Measurements from ENCODE around the gene NUBP2.
A peak's percentile ranks its signal among the peaks of the same experiment; 100 is the strongest.

Gene NUBP2

DNA sequence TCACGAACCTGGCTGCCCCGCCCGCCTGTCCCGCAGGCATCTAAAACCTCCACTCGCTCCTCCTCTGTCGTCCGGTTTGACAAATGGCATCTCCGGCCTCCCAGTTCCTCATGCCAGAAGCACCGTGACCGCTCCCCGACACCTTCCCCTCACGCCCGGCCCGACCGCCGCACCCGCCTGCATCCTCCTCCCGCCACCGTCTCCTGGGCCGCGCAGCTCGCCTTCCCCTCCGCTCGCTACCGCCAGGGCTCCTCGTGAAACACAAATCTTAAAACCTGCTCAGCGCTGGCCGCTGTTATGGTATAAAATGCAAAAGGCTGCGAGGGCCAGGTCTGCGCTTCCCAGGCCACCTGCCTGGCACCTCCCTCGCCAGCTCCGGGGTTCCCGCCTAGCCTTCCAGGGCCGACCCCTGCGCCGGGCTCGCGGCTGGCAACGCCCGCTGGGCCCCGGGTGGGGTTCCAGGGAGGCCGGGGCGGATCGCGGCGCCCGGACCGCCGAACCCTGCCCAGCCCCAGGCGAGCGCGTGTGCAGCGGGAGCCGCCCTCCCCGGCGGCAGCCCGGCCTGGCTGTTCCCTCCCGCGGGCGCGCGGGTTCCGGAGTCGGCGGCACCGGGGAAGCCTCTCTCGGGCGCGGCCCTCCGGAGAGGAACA is 877 bp upstream of the NUBP2 start:
- Mint-ChIP-seq H3K27me3 (peaks cover 3% of the 10 kb centered on the region), H3K4me1 (peaks cover 28% of the 10 kb centered on the region), H3K9me3 (no peaks in the 10 kb centered on the region), H3K36me3 (ENCODE audit: low read depth) (no peaks in the 10 kb centered on the region), H3K27ac (peak overlapping the region; percentile 73), H3K4me3 (peak overlapping the region; percentile 94)
- DNase-seq (peak; percentile 39), ATAC-seq (no peak)

DNA sequence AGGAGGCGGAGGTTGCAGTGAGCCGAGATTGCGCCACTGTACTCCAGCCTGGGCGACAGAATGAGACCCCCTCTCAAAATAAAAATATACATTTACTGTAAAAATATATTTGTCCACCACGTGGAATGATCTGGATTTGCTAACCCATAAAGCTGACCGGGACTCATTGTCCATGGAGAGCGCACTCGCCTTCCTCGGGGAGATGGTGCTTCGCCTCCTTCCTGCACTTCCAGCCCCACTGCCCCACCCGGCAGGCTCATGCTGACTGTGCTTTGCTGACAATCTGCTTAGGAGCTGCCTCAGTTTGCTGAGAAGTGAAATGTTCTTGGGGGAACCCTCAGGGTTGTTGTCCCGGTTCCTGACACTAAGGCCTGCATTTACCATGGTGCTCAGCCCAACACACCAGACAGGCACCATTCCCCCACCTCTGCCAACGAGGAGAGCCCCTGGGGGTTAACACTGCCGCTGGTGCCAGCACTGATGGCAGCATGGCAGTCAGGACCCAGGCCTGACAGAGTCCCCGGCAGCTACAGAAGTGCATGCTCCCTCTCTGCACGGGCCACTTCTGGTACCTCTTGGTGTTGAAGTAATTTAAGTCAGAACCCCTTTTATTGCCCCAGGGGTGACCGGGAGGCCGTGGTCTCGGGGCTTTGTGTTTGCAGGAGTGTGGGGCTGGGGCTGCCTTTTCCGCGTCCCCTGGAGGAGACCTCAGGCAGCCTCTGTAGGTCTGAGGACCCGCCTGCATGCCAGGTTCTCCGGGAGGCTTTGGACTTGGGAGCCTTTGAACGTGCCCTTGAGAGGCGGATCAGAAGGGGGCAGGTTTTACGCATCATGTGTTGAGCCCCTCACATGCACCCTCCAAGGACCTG is 2.5 kb downstream of the NUBP2 start:
- H3K36me3 Mint-ChIP-seq (ENCODE audit: low read depth): peaks cover 3% of the 10 kb centered on the region
- DNase-seq (no peak), ATAC-seq (no peak)
- peaks cover 28% of the 10 kb centered on the region for H3K4me1 Mint-ChIP-seq
- H3K27ac Mint-ChIP-seq: no peak overlapping the region
- H3K27me3 Mint-ChIP-seq: peaks cover 3% of the 10 kb centered on the region
- H3K4me3 Mint-ChIP-seq: peak overlapping the region; percentile 36
- H3K9me3 Mint-ChIP-seq: no peaks in the 10 kb centered on the region

GRCh38 chr16:1785846-1786170 is 3.0 kb downstream of the NUBP2 start:
- DNase-seq: no peak
- Mint-ChIP-seq H3K36me3 (ENCODE audit: low read depth) (peaks cover 4% of the 10 kb centered on the region), H3K4me1 (peaks cover 28% of the 10 kb centered on the region), H3K27ac (no peak overlapping the region), H3K27me3 (peaks cover 3% of the 10 kb centered on the region), H3K4me3 (no peak overlapping the region), H3K9me3 (no peaks in the 10 kb centered on the region)
- no peak for ATAC-seq

GRCh38 chr16:1786242-1787055 is 3.7 kb downstream of the NUBP2 start:
- Mint-ChIP-seq H3K27me3 (peaks cover 3% of the 10 kb centered on the region), H3K36me3 (ENCODE audit: low read depth) (peaks cover 4% of the 10 kb centered on the region), H3K9me3 (no peaks in the 10 kb centered on the region), H3K4me3 (no peak overlapping the region), H3K4me1 (peaks cover 22% of the 10 kb centered on the region), H3K27ac (no peak overlapping the region)
- DNase-seq (no peak), ATAC-seq (no peak)

DNA sequence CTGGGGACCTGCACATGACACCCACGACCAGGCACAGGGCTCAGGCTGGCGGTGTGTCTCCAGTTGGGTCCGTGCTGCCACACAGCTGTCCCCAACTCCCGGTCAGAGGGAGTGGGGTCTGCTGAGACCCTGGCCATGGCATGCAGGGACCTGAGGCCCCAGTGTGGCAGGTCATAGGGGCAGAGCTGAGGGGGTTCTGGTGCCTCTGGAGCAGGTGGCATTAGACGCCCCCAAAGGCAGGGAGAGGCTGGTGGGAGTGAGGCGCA is 4.2 kb downstream of the NUBP2 start:
- H3K4me1 Mint-ChIP-seq: peaks cover 18% of the 10 kb centered on the region
- H3K36me3 Mint-ChIP-seq (ENCODE audit: low read depth): peaks cover 4% of the 10 kb centered on the region
- DNase-seq (no peak), ATAC-seq (no peak)
- no peak overlapping the region for H3K27ac Mint-ChIP-seq
- H3K9me3 Mint-ChIP-seq: no peaks in the 10 kb centered on the region
- peaks cover 3% of the 10 kb centered on the region for H3K27me3 Mint-ChIP-seq
- H3K4me3 Mint-ChIP-seq: no peak overlapping the region

DNA sequence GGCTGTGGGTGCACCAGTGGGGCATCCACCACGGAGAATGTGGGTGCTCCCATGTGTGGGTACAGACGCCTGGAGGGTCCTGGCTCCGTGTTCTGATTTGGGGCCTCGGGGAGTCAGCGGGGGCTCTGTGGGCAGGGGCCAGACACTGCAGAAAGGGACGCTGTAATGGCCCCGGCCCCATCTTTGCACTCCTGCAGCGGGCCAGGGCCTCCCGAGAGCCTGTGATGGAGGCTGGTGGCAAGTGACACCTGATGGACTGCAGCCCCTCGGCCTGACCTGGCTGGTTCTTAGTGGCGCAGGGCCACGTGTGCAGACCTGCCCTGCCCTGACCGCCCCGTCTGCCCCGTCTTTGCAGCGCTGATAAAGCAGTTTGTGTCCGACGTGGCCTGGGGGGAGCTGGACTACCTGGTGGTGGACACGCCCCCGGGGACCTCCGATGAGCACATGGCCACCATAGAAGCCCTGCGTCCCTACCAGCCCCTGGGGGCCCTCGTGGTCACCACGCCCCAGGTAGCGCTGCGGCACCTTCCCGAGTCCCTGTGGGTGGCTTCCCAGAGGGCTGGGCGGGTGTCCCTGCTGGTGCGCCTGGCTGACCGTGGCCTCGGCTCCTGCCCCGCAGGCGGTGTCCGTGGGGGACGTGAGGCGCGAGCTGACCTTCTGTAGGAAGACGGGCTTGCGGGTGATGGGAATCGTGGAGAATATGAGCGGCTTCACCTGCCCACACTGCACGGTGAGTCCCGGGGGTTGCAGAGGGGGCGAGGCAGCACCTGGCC is 4.7 kb downstream of the NUBP2 start:
- ATAC-seq: no peak
- H3K4me1 Mint-ChIP-seq: peaks cover 16% of the 10 kb centered on the region

GRCh38 chr16:1788095-1788707 is 5.4 kb downstream of the NUBP2 start:
- Mint-ChIP-seq H3K9me3 (no peaks in the 10 kb centered on the region), H3K36me3 (ENCODE audit: low read depth) (peaks cover 4% of the 10 kb centered on the region), H3K4me1 (peaks cover 14% of the 10 kb centered on the region), H3K27me3 (no peaks in the 10 kb centered on the region), H3K4me3 (no peak overlapping the region), H3K27ac (no peak overlapping the region)
- DNase-seq: no peak
- no peak for ATAC-seq

More for the DNA sequence above, 4.7 kb downstream of the NUBP2 start:
- DNase-seq: no peak
- peaks cover 2% of the 10 kb centered on the region for H3K27me3 Mint-ChIP-seq
- peaks cover 4% of the 10 kb centered on the region for H3K36me3 Mint-ChIP-seq (ENCODE audit: low read depth)
- no peaks in the 10 kb centered on the region for H3K9me3 Mint-ChIP-seq
- no peak overlapping the region for H3K4me3 Mint-ChIP-seq
- no peak overlapping the region for H3K27ac Mint-ChIP-seq

GRCh38 chr16:1788708-1789100 is 5.9 kb downstream of the NUBP2 start:
- H3K9me3 Mint-ChIP-seq: no peaks in the 10 kb centered on the region
- peaks cover 10% of the 10 kb centered on the region for H3K4me1 Mint-ChIP-seq
- no peaks in the 10 kb centered on the region for H3K27me3 Mint-ChIP-seq
- H3K4me3 Mint-ChIP-seq: no peak overlapping the region
- ATAC-seq: no peak
- no peak overlapping the region for H3K27ac Mint-ChIP-seq
- peaks cover 4% of the 10 kb centered on the region for H3K36me3 Mint-ChIP-seq (ENCODE audit: low read depth)
- DNase-seq: no peak

GRCh38 chr16:1789643-1790045 is 6.9 kb downstream of the NUBP2 start:
- Mint-ChIP-seq H3K27ac (no peak overlapping the region), H3K4me1 (peaks cover 6% of the 10 kb centered on the region), H3K4me3 (no peak overlapping the region), H3K9me3 (no peaks in the 10 kb centered on the region), H3K36me3 (ENCODE audit: low read depth) (peaks cover 4% of the 10 kb centered on the region), H3K27me3 (no peaks in the 10 kb centered on the region)
- ATAC-seq (no peak), DNase-seq (no peak)

DNA sequence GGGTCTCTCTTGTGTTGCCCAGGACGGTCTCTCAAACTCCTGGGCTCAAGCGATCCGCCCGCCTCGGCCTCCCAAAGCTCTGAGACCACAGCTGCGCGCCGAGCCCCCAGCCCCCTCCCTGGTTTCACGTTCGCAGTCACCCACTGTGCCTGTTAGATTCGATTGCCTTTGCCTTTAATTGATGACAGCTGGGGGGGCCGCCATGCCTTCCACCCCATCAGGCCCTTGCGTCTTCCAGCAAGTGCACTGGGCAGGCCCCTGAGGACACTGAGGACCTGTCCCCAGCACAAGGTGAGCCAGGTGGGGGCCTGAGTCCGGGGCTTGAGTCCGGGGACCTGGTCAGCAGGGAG is 7.5 kb downstream of the NUBP2 start:
- Mint-ChIP-seq H3K9me3 (no peaks in the 10 kb centered on the region), H3K36me3 (ENCODE audit: low read depth) (peaks cover 4% of the 10 kb centered on the region), H3K27ac (no peak overlapping the region), H3K4me3 (no peak overlapping the region), H3K4me1 (peaks cover 4% of the 10 kb centered on the region), H3K27me3 (no peaks in the 10 kb centered on the region)
- ATAC-seq (no peak), DNase-seq (no peak)

DNA sequence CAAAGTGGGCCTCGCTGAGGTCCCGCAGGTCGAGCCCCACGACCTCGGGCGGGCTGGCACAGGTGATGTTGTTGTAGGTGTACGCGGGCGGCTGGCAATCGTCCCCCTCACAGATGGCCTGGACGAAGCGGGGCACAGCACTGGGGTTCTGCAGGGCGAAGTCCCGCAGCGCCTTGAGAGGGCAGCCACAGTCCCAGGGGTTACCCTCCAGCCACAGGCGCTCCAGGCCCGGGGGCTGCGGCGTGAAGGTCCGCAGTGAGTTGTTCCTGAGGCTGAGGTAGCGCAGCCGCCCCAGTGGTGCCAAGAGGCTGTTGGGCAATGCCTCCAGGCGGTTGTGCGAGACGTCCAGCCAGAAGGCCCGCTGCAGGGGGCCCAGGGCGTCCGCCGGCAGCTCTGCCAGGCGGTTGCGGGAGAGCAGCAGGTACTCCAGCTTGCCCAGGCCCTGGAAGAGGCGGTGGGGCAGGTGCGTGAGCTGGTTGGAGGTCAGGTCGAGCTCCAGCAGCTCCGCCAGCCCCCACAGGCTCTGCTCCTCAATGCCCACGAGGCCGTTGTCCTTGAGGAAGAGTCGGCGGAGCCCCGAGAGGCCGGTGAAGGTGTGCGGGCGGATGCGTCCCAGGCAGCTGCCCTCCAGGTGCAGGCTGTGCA is 8.0 kb downstream of the NUBP2 start:
- peaks cover 4% of the 10 kb centered on the region for H3K36me3 Mint-ChIP-seq (ENCODE audit: low read depth)
- H3K4me1 Mint-ChIP-seq: no peaks in the 10 kb centered on the region
- ATAC-seq (no peak), DNase-seq (no peak)
- H3K4me3 Mint-ChIP-seq: no peak overlapping the region
- no peak overlapping the region for H3K27ac Mint-ChIP-seq
- H3K9me3 Mint-ChIP-seq: no peaks in the 10 kb centered on the region
- H3K27me3 Mint-ChIP-seq: no peaks in the 10 kb centered on the region

DNA sequence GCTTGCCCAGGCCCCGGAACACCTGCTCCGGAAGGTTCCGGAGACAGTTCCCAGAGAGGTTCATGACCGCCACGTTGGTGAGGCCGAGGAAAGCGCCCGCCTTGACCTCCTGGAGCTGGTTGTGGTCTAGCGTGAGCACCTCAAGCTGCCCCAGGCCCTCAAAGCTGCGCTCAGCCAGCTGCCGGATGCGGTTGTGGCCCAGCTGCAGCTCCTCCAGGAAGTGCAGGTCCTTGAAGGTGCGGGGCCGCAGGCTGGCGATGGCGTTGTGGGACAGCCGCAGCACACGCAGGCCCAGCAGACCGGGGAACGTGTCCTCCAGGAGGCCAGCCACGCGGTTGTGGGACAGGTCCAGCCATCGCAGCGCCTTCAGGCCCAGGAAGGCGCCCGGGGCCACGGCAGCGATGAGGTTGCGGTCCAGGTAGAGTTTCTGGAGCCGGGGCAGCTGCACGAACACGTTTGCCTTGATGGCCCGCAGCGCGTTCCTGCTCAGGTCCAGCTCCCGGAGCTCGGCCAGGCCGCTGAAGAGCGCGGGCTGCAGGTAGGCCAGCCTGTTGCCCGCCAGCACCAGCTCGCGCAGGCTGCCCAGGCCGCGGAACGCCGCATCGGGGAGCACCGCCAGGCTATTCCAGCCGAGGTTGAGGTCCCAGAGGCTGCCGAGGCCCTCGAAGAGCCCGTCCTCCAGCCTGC is 8.6 kb downstream of the NUBP2 start:
- H3K27ac Mint-ChIP-seq: no peak overlapping the region
- peaks cover 4% of the 10 kb centered on the region for H3K36me3 Mint-ChIP-seq (ENCODE audit: low read depth)
- no peak overlapping the region for H3K4me3 Mint-ChIP-seq
- ATAC-seq: no peak
- no peaks in the 10 kb centered on the region for H3K4me1 Mint-ChIP-seq
- no peak for DNase-seq
- no peaks in the 10 kb centered on the region for H3K9me3 Mint-ChIP-seq
- no peaks in the 10 kb centered on the region for H3K27me3 Mint-ChIP-seq

- DNase-seq: no peak
- Mint-ChIP-seq H3K4me1 (no peaks in the 10 kb centered on the region), H3K9me3 (peaks cover 1% of the 10 kb centered on the region), H3K27me3 (no peaks in the 10 kb centered on the region), H3K36me3 (ENCODE audit: low read depth) (peaks cover 5% of the 10 kb centered on the region), H3K27ac (no peak overlapping the region), H3K4me3 (no peak overlapping the region)
- no peak for ATAC-seq
Observed at GRCh38 chr16:1791943-1792812, 9.4 kb downstream of the NUBP2 start.
